NOMO-1 treated with dmso at 0.1 percent for 144 hours (cell line): Measurements from ENCODE around the gene FRYL.
"Not testable (repeated sequence)": the region's sequence is repeated elsewhere in the genome, so short reads cannot be mapped to it uniquely, and the experiment has no call there.

Experiments
- DNase-seq: peaks from one replicate; lab custom pipeline; 2025; ENCODE audit not compliant: unreplicated experiment; lab: John Stamatoyannopoulos, UW

FRYL gene

DNA sequence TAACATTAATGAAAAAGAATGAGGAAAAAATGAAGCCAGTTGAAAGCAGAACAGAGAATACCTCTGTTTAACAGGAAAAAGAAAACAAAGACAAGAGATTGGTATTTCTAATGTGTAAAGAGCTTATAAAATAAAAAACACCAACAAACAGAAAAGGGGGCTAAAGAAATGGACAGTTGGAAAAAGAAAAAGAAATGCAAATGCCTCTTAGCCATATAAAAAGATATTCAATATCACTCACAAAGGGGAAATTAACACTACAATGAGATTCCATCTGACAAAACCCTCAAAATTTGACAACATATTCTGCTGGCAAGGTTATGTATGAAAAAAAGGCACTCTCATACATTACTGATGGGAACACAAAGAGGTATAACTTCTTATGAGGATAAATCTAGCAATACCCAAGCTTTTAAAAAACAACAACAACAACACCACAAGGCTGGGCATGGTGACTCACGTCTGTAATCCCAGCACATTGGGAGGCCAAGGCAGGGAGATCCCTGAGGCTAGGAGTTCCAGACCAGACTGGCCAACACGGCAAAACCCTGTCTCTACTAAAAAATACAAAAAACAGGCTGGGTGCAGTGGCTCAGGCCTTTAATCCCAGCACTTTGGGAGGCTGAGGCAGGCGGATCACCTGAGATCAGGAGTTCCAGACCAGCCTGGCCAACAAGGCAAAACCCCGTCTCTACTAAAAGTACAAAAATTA is 75.8 kb downstream of the FRYL start:
- DNase-seq: no peak

- no peak for DNase-seq
Measured at GRCh38 chr4:48699475-48699874, 80.6 kb downstream of the FRYL start.

DNA sequence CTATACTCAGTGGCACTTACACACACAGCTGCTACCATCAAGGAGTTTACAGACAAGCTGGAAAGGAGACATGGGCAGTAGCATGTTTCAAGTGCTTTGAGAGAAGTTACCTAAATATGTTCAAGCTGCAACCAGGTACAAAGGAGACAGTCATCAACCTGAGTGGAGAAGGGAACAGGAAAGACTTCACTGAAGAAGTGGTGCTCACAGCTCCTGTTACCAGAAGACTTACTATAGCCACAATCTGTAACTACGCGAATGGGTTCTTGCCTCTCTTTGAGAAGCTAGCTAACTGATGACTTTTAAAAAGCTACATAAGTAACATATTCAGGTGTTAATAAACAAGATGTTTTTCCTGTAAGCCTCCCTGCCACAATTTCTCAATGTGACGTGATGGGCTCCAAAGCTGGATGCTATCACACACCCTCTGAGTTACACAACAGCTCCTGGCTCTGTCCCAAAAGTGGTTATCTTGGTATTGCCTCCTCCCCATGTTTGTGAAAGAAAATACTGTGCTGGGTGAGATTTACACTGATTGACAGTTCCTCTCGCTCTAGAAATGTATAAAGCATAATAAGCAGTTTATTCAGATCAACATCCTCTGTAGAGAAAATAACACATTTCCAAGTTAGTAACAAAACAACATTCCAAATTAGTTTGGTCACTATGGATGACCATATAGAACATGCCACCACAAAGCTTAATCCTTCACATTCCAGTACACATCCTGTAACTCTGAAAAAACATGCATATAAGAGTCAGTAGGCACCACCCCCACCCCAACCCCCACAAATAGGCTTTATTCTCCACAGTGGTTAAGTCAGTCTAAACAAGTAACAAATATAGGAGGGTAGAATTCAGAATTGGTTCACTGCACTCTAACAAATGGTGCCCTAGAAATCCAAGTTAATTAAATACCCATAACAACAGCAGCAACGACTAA is 81.8 kb downstream of the FRYL start:
- no peak for DNase-seq

DNA sequence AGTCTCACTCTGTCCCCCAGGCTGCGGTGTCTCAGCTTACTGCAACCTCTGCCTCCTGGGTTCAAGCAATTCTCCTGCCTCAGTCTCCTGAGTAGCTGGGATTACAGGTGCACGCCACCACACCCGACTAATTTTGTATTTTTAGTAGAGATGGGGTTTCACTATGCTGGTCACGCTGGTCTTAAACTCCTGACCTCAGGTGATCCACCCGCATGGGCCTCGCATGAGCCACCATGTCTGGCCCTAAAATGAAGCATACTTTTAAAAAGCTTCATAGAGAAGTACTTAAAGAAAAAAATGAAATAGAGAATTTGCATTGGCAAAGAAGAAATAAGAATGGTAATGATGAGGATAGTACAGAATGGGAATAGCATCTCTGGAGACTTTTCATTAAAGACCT is 82.6 kb downstream of the FRYL start:
- not testable (repeated sequence) for DNase-seq

DNA sequence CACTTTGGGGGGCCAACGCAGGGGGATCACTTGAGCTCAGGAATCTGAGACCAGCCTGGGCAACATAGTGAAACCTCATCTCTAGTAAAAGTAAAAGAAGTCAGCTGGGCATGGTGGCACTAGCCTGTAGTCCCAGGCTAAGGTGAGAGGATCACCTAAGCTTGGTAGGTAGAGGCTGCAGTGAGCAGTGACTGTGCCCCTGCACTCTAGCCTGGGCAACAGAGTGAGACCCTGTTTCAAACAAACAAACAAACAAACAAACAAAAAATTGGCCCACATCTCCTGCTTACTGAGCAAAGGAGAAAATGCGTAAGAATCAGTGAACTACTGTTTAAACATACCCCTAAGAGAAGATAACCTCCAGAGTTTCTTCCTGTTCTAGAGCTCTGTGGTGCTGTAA is 85.3 kb downstream of the FRYL start:
- no peak for DNase-seq

GRCh38 chr4:48693856-48694574 is 86.1 kb downstream of the FRYL start:
- no peak for DNase-seq

GRCh38 chr4:48692897-48693296 is 87.2 kb downstream of the FRYL start:
- DNase-seq: no peak

- no peak for DNase-seq
Measured at GRCh38 chr4:48692044-48692443, 88.0 kb downstream of the FRYL start.

DNA sequence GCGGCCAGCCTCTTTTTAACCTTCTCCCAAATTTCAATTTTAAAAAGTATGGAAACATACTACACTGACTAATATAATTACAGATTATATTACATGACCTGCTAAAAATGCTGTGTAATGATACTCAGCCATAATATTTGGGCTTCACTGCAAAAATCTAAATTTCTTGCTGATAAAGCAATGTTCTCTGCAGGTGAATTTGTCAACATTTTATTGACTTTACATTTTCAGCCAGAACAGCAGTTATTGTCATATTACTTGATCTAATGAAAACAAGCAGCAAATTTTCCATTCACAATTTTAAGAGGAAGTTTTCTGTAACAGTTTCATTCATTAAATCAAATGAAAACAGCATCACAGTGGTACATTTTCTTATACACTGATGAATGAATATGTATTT is 91.1 kb downstream of the FRYL start:
- no peak for DNase-seq

- no peak for DNase-seq
Measured at GRCh38 chr4:48687313-48688051, 92.6 kb downstream of the FRYL start.

DNA sequence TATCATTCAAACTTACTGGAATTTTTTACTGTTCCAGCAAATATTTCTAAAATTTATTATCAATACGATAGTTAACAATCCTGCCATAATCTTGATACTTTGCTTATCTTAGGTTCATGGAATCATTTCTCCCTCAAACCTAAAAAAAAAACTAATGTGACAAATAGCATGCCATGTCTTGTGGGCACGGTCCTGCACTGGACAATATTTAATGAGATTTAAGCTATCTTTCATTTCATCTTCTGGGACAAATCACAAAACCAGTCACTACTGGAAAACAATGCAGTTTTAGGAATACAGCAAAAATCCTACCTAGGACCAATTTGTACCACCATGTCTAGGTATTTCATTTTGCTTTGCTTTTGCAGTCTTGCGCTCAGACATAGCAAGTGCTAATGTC is 93.7 kb downstream of the FRYL start:
- DNase-seq: no peak

DNA sequence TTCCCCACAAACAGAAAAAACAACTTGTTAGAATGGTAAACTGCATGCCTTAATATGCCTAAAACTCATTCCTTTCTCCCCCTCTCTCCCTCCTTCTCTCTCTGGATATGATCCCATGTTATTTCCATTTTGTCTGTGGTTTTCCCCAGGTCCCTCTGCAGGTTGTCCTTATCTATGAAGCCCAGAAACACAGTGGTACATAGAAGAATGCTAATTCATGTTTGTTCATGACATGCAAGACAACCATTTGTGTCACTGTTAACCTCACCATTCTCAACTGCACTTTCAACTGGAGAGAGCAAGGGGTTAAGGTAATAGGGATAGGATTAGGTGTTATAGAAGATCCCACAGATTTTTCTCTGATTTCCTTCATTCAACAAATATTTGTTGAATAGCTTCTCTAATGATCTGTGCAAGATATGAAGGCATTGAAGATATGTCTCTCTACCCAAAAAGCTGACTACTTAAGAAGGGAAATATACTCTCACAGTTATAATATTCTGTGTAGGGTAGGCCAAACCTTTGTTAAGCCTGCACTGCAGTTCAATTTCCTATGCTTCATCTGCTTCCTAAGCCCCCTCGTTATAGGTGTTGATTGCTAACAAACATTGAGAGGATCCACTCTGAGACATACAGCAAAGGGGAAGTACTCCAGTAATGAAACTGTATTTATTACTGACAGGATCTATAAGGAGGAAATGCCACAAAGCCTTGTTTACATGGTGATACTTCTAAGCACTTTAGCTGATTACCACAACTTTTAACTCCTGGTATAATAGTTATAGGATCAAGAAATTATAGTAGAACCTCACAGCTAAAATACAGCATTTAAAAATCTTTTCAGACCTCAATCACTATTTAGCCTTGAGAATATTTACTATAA is 96.1 kb downstream of the FRYL start:
- DNase-seq: peak; percentile 15

GRCh38 chr4:48682870-48683269 is 97.2 kb downstream of the FRYL start:
- not testable (repeated sequence) for DNase-seq

- no peak for DNase-seq
Measured at GRCh38 chr4:48681856-48682255, 98.2 kb downstream of the FRYL start.

- DNase-seq: no peak
Measured at GRCh38 chr4:48680848-48681568, 99.1 kb downstream of the FRYL start.

GRCh38 chr4:48673537-48673936 is 106.5 kb downstream of the FRYL start:
- no peak for DNase-seq

DNA sequence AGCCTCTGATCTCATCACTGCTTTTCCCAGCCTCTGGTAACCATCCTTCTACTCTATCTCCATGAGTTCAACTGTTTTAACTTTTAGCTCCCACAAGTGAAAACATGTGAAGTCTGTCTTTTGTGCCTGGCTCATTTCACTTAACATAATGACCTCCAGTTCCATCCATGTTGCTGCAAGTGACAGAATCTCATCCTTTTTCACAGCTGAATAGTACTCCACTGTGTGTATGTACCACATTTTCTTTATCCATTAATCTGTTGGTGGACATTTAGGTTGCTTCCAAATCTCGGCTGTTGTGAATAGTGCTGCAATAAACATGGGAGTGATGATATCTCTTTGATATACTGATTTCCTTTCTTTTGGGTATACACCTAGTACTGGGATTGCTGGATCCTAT is 109.5 kb downstream of the FRYL start:
- DNase-seq: no peak

GRCh38 chr4:48669086-48669485 is 111.0 kb downstream of the FRYL start:
- DNase-seq: no peak

DNA sequence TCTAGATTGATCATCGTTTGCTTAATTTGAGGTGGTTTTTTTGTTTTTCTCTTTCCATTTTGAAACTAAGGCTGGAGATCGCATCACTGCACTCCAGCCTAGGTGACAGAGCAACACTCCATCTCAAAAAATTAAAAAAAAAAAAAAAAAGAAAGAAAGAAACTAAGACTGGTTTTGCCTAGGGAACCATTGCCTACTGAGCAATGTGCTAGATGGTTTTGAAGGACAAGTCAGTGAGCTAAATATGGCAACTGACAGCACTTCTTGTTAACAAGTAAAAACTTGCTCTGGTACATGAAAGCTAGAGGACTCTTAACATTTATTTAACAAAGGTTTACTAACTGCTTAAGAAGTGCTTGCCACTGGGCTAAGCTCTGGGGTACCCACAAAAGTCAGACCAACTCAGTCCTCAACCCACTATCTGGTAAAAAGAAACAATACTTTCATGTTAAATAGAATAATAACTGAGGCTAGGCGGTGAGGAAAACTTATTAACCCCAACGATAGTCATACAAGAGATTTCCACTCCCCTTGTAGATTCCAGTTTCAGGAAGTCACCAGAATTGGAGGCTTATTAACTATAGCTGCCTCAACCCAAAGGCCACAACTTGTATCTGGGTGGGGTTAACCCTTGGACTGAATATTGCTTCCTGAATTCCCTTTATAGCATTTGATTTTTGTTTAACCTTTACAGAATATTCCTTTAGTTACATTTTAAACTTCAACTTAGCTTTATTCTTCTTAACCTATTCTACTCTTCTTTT is 111.6 kb downstream of the FRYL start:
- DNase-seq: no peak
